Measurements from ENCODE around the gene FKBP7. TPM values are rescaled to one million over a fixed set of nuclear protein-coding genes. Genes with fewer than 3 reads are reported as not detected.
"Not testable (repeated sequence)": the region's sequence is repeated elsewhere in the genome, so short reads cannot be mapped to it uniquely, and the experiment has no call there.

Gene FKBP7
- polyA plus RNA-seq, 4 donors, result 47.7 to 68.0 (median 60.8) TPM

- no peak for DNase-seq (ENCODE audit: low read depth in 4 of 4, low spot score in 2 of 4)
Measured at GRCh38 chr2:178450524-178450773, 28.0 kb downstream of the FKBP7 start.

- DNase-seq (ENCODE audit: low read depth in 4 of 4, low spot score in 2 of 4), result no peak
Measured at GRCh38 chr2:178449700-178450523, 28.5 kb downstream of the FKBP7 start.

GRCh38 chr2:178448968-178449661, 29.3 kb downstream of the FKBP7 start:
- no peak for DNase-seq (ENCODE audit: low read depth in 4 of 4, low spot score in 2 of 4)

GRCh38 chr2:178441426-178441825, 37.0 kb downstream of the FKBP7 start:
- no peak for DNase-seq (ENCODE audit: low read depth in 4 of 4, low spot score in 2 of 4)

GRCh38 chr2:178436662-178437061, 41.7 kb downstream of the FKBP7 start:
- DNase-seq (ENCODE audit: low read depth in 4 of 4, low spot score in 2 of 4), result no peak

- no peak for DNase-seq (ENCODE audit: low read depth in 4 of 4, low spot score in 2 of 4)
Measured at GRCh38 chr2:178429336-178429735, 49.1 kb downstream of the FKBP7 start.

GRCh38 chr2:178428396-178428806, 50.0 kb downstream of the FKBP7 start:
- no peak for DNase-seq (ENCODE audit: low read depth in 4 of 4, low spot score in 2 of 4)

- no peak for DNase-seq (ENCODE audit: low read depth in 4 of 4, low spot score in 2 of 4)
Measured at GRCh38 chr2:178427458-178427857, 50.9 kb downstream of the FKBP7 start.

GRCh38 chr2:178426388-178426787, 52.0 kb downstream of the FKBP7 start:
- no peak for DNase-seq (ENCODE audit: low read depth in 4 of 4, low spot score in 2 of 4)

- no peak for DNase-seq (ENCODE audit: low read depth in 4 of 4, low spot score in 2 of 4)
Measured at GRCh38 chr2:178425255-178425827, 53.1 kb downstream of the FKBP7 start.

GRCh38 chr2:178423746-178424145, 54.7 kb downstream of the FKBP7 start:
- DNase-seq (ENCODE audit: low read depth in 4 of 4, low spot score in 2 of 4), result not testable (repeated sequence)

- no peak for DNase-seq (ENCODE audit: low read depth in 4 of 4, low spot score in 2 of 4)
Measured at GRCh38 chr2:178422097-178422496, 56.3 kb downstream of the FKBP7 start.

- DNase-seq (ENCODE audit: low read depth in 4 of 4, low spot score in 2 of 4), result no peak
Measured at GRCh38 chr2:178420463-178420999, 57.9 kb downstream of the FKBP7 start.

GRCh38 chr2:178419123-178419522, 59.3 kb downstream of the FKBP7 start:
- DNase-seq (ENCODE audit: low read depth in 4 of 4, low spot score in 2 of 4), result no peak

- no peak for DNase-seq (ENCODE audit: low read depth in 4 of 4, low spot score in 2 of 4)
Measured at GRCh38 chr2:178418426-178418825, 60.0 kb downstream of the FKBP7 start.

- DNase-seq (ENCODE audit: low read depth in 4 of 4, low spot score in 2 of 4), result no peak
Measured at GRCh38 chr2:178417916-178418315, 60.5 kb downstream of the FKBP7 start.

GRCh38 chr2:178415979-178416378, 62.4 kb downstream of the FKBP7 start:
- no peak for DNase-seq (ENCODE audit: low read depth in 4 of 4, low spot score in 2 of 4)

GRCh38 chr2:178414266-178415247, 63.8 kb downstream of the FKBP7 start:
- DNase-seq (ENCODE audit: low read depth in 4 of 4, low spot score in 2 of 4), result peak; percentile 80 to 93 (median 83)

Measured in left renal cortex interstitium (tissue), 4 donors.